ENCODE results near the gene CST5. TPM values are rescaled to one million over a fixed set of nuclear protein-coding genes. Genes with fewer than 3 reads are reported as not detected.
"Not testable (repeated sequence)": the region's sequence is repeated elsewhere in the genome, so short reads cannot be mapped to it uniquely, and the experiment has no call there.

The CST5 gene
- total RNA-seq, 6 experiments from 2014 or later = not detected

DNA sequence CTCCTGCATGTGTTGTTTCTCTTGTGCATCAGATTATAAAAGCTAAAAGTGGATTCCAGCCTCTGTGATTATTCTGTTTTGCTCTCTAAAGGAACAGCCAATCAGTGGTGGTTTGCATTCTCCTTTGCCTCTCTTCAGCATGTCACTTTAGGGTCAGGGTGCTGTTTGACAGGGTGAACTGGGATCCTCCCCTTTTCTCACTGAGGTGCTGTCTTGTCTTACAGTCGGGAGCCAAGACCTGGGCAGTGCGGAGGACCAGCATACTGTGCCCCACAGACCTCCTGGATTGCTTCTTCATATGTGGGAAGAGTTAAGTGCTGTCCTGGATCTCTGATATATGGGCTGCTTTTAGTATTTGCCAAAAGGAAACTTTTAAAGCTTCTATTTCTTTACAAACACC lies 37.9 kb downstream of the CST5 start:
- no peak for ATAC-seq
- H3K4me1 ChIP-seq = no peaks in the 10 kb centered on the region
- intact Hi-C loops (cut with DNase I) = no loop called here
- no peaks in the 10 kb centered on the region for H3K27me3 ChIP-seq
- no peak for TF ChIP-seq POLR2A (IDR thresholded peaks at IDR 0.05)
- TF ChIP-seq, protein P1, sequence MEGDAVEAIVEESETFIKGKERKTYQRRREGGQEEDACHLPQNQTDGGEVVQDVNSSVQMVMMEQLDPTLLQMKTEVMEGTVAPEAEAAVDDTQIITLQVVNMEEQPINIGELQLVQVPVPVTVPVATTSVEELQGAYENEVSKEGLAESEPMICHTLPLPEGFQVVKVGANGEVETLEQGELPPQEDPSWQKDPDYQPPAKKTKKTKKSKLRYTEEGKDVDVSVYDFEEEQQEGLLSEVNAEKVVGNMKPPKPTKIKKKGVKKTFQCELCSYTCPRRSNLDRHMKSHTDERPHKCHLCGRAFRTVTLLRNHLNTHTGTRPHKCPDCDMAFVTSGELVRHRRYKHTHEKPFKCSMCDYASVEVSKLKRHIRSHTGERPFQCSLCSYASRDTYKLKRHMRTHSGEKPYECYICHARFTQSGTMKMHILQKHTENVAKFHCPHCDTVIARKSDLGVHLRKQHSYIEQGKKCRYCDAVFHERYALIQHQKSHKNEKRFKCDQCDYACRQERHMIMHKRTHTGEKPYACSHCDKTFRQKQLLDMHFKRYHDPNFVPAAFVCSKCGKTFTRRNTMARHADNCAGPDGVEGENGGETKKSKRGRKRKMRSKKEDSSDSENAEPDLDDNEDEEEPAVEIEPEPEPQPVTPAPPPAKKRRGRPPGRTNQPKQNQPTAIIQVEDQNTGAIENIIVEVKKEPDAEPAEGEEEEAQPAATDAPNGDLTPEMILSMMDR (IDR thresholded peaks at IDR 0.05) = no peak
- no peak overlapping the region for H3K27ac ChIP-seq
- WGBS (ENCODE audit: insufficient coverage, low coverage, low lambda C conversion rate, missing lambda C conversion rate) = 50% methylated on average over 2 of the region's 2 CpGs
- no peak overlapping the region for H3K4me3 ChIP-seq
- H3K36me3 ChIP-seq = no peaks in the 10 kb centered on the region
- no peaks in the 10 kb centered on the region for H3K9me3 ChIP-seq
- DNase-seq = no peak

DNA sequence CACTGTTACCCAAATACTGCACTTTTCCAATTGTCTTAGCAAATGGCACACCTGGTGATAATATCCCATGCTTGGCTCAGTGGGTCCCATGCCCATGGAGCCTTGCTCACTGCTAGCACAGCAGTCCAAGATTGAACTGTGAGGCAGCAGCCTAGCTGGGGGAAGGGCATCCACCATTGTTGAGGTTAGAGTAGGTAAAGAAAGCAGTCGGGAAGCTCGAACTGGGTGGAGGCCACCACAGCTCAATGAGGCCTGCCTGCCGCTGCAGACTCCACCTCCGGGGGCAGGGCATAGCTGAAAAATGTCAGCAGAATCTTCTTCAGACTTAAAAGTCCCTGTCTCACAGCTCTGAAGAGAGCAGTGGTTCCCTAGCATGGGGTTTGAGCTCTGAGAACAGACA lies 43.8 kb downstream of the CST5 start:
- Histone ChIP-seq H3K36me3 (no peaks in the 10 kb centered on the region), H3K4me3 (no peak overlapping the region), H3K27ac (no peak overlapping the region), H3K9me3 (no peaks in the 10 kb centered on the region), H3K27me3 (no peaks in the 10 kb centered on the region), H3K4me1 (no peaks in the 10 kb centered on the region)
- intact Hi-C loops (cut with DNase I) = no loop called here
- no peak for ATAC-seq
- DNase-seq = no peak
- 73% methylated on average over 4 of the region's 4 CpGs for WGBS (ENCODE audit: insufficient coverage, low coverage, low lambda C conversion rate, missing lambda C conversion rate)
- TF ChIP-seq, protein P1 (IDR thresholded peaks at IDR 0.05) = no peak
- no peak for TF ChIP-seq POLR2A (IDR thresholded peaks at IDR 0.05)

DNA sequence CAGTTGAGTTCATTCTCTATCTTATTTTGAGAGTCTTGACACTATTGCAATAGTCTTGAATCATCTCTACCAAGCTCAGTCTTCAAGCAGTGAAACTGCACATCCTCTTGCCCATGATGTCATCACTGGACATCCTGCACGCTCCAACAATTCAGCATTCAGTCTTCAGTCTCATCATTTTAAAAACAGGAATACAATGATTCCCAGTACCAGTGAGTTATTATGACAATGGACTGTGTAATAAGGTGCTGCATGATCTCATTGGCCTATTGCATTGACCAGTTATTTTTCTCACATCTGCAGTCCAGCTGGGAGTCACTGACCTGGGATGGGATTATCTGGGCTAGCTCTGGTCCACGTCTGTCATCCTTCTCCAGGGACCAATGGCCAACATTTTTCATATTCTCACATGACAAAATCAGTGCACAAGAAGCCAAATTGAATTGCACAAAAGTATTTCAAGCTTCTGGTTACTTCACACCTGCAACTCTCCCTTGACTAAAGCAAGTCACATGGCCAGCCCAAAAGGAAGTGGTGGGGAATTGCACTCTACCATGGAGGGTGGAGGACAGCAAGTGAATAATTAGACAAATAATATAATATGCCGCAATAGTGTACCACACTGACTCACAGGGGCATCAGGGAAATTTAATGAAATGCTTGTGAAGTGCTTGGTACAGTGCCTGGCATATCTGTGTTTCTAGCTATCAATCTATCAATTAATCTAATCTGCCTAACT lies 46.6 kb downstream of the CST5 start:
- WGBS (ENCODE audit: insufficient coverage, low coverage, low lambda C conversion rate, missing lambda C conversion rate) = 38% methylated on average over 3 of the region's 3 CpGs
- no peak overlapping the region for H3K4me3 ChIP-seq
- ATAC-seq = no peak

DNA sequence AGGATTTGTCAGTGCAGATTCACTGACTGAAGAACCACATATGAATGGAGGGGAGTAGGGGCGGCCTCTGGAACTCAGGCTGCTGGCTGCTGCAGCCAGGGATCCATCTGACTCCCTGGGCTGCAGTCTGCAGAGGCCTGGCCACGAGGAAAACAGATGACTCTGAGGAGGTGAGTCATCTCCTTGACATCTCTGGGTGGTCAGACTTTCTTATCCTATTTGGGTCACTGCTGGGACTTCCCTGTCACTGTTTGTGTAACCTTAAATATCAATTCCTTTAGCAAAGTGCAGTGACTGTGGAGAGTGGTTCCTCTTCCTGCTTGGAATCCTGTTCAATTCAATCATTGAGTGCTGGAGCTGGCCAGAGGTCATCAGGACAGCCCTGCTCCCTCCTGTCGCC lies 47.6 kb downstream of the CST5 start:
- H3K4me1 ChIP-seq; DNase-seq; H3K4me3 ChIP-seq; H3K27me3 ChIP-seq; H3K36me3 ChIP-seq; H3K9me3 ChIP-seq; intact Hi-C loops (cut with DNase I); H3K27ac ChIP-seq: not testable (repeated sequence)
- ATAC-seq = peak in 2 of 4 donors; percentile 40 to 57
- WGBS (ENCODE audit: insufficient coverage, low coverage, low lambda C conversion rate, missing lambda C conversion rate) = 29% methylated on average over 3 of the region's 3 CpGs

More for the DNA sequence above, 46.6 kb downstream of the CST5 start:
- no peaks in the 10 kb centered on the region for H3K9me3 ChIP-seq
- H3K27me3 ChIP-seq = no peaks in the 10 kb centered on the region
- no peak overlapping the region for H3K27ac ChIP-seq
- H3K36me3 ChIP-seq = no peaks in the 10 kb centered on the region
- TF ChIP-seq, protein P1 (IDR thresholded peaks at IDR 0.05) = no peak
- TF ChIP-seq POLR2A (IDR thresholded peaks at IDR 0.05) = no peak
- H3K4me1 ChIP-seq = no peaks in the 10 kb centered on the region
- intact Hi-C loops (cut with DNase I) = no loop called here
- DNase-seq = no peak

DNA sequence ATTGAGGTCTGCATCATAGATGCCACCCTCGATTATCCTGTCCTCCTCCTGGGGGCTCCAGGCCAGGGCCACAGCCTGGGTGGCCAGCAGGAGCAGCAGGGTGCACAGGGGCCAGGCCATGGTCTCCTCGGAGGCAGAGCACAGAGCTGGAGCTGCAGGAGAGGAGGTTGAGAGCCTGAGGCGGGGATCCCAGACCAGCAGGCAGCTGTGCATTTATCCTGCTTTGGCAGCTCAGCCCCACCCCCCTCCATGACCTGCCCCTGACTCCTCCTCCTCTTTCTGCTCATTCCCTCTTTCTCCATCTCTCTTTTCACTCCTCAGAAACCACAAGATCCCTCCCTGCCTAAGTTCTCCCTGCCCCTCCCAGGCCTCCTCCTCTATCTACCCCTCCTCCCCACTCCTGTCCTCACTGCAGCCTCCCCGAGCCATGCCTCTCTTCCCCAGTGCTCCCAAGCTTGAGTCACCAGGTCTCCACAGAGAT lies 53.0 kb downstream of the CST5 start, which contains the start of gene CST2:
Gene CST2 (minus strand): TSS at position 189 of the 481 bp plus-strand sequence. CDS start 69 bp downstream, at position 120.
- no peaks in the 10 kb centered on the region for H3K36me3 ChIP-seq
- ATAC-seq (no peak), DNase-seq (no peak)
- H3K27me3 ChIP-seq = no peaks in the 10 kb centered on the region
- TF ChIP-seq, protein P1 (IDR thresholded peaks at IDR 0.05) = no peak
- no peak for TF ChIP-seq POLR2A (IDR thresholded peaks at IDR 0.05)
- H3K9me3 ChIP-seq = no peaks in the 10 kb centered on the region
- no peak within 1 kb of the TSS for H3K27ac ChIP-seq
- H3K4me3 ChIP-seq = no peak within 1 kb of the TSS
- H3K4me1 ChIP-seq = no peaks in the 10 kb centered on the region
- intact Hi-C loops (cut with DNase I) = no loop called here
- 30% methylated on average over 2 of the region's 4 CpGs for WGBS (ENCODE audit: insufficient coverage, low coverage, low lambda C conversion rate, missing lambda C conversion rate)

All from right lobe of liver (tissue), 6 donors.